Endometrial microvascular endothelial cells (primary cell): ENCODE data around the gene KRT31. TPM values are rescaled to one million over a fixed set of nuclear protein-coding genes. Genes with fewer than 3 reads are reported as not detected.
"Not testable (repeated sequence)": the region's sequence is repeated elsewhere in the genome, so short reads cannot be mapped to it uniquely, and the experiment has no call there.

Source experiments
- in situ Hi-C: cut with HindIII; loops from 2 replicates; pipeline ENCODE4 v1.10.0; 2017; ENCODE audit warnings: low sequenced_read_pairs, low pct_unique_long_range_greater_than_20kb; ENCODE audit errors: inconsistent ontology term
- total RNA-seq: library from RNA; depleted of rRNA; stranded (reverse); fragments of >200 nt; gene quantifications from one replicate; pipeline ENCODE4 v1.2.3, GENCODE V29; 2015; ENCODE audit errors: inconsistent ontology term

The KRT31 gene
- total RNA-seq: not detected

- in situ Hi-C loops: no loop called here
These were observed at the start of gene KRT31 for GRCh38 chr17:41396996-41397660. Gene KRT31 (minus strand): TSS chr17:41397608. CDS start chr17:41397539, 69 bp downstream.

GRCh38 chr17:41446806-41447205 lies 49.4 kb upstream of the KRT31 start:
- in situ Hi-C loops: no loop called here

DNA sequence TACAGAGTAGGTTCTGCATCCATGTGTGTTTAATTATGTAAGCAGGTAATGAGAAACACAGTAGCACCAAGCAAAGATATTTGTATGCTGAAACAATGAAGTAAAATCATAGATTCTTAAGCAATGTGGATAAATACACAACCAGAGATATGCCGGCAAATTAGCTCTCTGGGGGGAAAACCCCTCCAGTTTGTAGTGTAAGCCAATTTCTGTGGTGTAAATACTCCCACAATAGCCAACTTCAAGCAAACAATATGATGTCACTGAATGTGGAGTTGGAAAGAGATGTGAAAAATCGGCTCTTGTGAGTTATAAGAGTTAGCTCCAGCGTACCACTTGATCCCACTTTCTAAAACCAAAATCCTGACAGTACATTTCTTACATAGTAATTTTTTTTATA lies 47.2 kb upstream of the KRT31 start:
- in situ Hi-C loops: no loop called here

DNA sequence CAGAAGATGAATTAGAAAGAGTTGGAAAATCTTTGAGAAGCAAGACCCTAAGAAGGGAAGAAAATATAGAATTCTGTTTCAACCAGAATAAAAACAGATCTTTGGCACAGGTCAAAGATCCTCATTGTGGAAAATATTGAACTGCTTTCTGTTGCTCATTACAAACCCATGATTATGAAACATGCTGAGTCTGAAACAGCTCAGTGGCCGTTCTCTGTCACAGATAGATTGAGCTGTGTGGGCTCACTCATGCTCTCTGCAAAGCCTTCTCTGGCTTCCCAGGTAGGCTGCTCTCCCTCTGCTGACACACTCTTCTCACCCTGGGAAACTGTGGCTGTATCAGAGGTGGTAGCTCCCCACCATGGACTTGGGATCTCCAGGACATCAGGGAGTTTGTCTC lies 46.8 kb upstream of the KRT31 start:
- in situ Hi-C loops: no loop called here

GRCh38 chr17:41442739-41443138 lies 45.3 kb upstream of the KRT31 start:
- in situ Hi-C loops: no loop called here

DNA sequence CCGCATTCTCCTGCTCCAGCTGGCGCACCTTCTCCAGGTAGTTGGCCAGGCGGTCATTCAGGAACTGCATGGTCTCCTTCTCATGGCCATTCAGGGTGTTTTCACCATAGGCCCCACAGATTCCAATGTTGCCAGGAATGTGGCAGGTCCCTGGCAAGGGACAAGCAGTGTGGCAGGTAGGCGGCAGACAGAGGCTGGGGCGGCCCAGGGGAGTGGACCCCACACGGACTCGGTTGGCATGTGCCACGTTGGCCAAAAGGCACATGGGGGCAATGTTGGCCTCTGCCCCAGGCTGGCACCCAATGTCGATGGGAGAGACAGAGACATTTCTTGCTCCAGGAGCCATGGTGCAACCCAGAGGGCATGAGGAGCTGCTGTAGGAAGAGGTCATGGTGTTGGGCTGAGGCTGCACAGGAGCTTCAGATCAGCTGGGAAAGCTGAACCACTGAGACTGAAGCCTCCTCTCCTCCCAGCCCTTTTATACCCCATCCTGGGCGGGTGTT lies 43.2 kb upstream of the KRT31 start, which contains the start of gene KRT38:
Gene KRT38 (minus strand): TSS at position 453 of the 503 bp plus-strand sequence. CDS start 62 bp downstream, at position 391.
- in situ Hi-C loops: no loop called here

DNA sequence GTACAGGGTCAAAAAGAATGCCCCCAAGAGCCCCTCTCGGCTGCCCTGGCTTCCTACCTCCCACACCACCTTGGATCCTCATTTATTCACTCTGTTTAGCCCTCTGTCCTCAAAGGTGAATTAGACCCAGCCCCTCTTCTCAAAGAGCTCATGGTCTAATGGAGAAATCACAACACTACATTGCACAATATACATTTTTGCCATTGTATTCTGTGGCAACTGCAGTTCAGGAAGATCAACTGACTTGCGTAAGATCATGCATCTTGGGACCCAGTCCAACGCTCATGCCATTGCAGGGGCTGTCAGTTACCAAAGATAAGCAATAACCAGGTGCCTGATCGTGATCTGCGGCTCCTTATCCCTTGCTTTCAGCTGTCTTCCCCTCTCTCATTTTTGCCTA lies 42.0 kb upstream of the KRT31 start:
- in situ Hi-C loops: no loop called here

GRCh38 chr17:41437769-41438168 lies 40.4 kb upstream of the KRT31 start:
- in situ Hi-C loops: no loop called here

- in situ Hi-C loops: no loop called here
These were observed 39.8 kb upstream of the KRT31 start for GRCh38 chr17:41437254-41437653.

DNA sequence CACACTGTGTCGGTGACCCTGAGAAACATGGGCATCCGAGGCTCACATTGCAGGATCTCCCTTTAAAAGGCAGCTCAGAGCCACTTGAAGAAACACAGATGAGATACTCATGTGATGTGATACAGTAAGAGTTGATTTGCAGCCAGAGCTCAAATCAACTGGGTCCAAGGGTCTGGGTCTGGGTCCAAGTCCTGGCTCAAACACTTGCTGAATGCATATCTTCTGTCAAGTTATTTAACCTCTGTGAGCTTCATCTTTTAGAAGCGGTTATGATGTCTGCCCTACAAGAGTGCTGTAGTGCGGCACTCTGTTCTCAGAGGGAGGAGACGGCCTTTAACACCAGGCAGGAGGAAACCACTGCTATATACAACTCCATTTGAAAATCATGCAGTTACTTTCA lies 37.0 kb upstream of the KRT31 start:
- in situ Hi-C loops: no loop called here

GRCh38 chr17:41434005-41434404 lies 36.6 kb upstream of the KRT31 start:
- in situ Hi-C loops: no loop called here

- in situ Hi-C loops: no loop called here
These were observed 36.2 kb upstream of the KRT31 start for GRCh38 chr17:41433586-41433985.

DNA sequence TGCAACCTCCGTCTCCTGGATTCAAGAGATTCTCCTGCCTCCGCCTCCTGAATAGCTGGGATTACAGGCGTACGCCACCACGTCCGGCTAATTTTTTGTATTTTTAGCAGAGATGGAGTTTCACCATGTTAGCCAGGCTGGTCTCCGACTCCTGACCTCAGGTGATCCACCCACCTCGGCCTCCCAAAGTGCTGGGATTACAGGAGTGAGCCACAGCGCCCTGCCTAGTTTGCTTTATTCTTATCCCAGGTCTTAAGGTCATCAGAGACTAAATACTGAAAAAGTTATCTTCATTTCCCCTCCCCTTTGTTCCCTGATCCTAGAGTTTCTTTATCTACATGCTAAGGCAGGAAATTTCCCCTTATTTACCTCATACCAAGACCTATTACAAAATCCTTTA lies 33.0 kb upstream of the KRT31 start:
- in situ Hi-C loops: not testable (repeated sequence)

DNA sequence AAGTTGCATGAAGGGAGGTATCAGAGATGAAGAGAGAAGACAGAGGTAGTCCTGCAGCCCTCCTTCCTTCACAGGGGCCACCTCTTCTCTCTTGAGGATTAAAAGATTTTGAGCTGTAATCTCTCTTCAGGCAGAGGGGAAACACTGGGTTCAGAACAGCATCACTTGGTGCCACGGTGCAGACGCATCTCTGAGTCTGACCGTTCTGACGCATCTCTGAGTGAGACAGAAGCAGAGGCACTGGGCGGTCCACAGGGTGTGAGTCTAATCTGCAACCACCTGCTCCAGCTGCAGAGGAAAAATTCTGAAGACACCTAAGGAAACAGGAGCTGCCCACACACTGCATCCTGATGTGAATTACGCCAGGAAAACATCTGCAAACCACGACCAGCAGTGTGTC lies 32.3 kb upstream of the KRT31 start:
- in situ Hi-C loops: no loop called here

GRCh38 chr17:41428591-41429291 lies 31.3 kb upstream of the KRT31 start:
- in situ Hi-C loops: no loop called here

DNA sequence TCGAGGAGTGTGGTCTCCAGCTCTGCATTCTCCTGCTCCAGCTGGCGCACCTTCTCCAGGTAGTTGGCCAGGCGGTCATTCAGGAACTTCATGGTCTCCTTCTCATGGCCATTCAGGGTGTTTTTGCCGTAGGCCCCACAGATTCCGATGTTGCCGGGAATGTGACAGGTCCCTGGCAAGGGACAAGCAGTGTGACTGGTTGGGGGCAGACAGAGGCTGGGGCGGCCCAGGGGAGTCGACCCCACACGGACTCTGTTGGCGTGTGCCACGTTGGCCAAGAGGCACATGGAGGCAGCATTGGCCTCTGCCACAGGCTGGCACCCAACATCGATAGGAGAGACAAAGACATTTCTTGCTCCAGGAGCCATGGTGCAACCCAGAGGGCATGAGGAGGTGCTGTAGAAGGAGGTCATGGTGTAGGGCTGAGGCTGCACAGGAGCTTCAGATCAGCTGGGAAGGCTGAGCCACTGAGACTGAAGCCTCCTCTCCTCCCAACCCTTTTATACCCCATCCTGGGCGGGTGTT lies 26.8 kb upstream of the KRT31 start, which contains the start of gene KRT37:
Gene KRT37 (minus strand): TSS at position 475 of the 525 bp plus-strand sequence. CDS start 62 bp downstream, at position 413.
- in situ Hi-C loops: no loop called here

DNA sequence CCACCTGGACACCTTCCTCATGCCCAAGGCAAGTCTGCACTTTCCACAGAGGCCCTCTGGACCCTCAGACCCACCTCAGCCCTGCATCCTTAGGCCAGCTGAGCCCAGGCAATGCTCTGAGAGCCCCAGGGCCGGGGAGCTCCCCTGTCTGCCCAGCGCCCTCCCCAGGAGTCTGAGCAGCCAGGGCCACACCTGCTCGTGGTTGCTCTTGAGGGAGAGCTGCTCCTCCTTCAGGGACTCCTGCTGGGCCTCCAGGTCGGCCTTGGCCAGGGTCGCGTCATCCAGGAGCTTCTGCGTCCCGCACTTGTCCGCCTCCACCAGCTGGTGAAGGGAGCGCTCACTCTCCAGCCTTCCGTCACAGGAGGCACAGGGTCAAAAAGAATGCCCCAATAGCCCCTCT lies 25.2 kb upstream of the KRT31 start:
- in situ Hi-C loops: not testable (repeated sequence)

- in situ Hi-C loops: no loop called here
These were observed 24.2 kb upstream of the KRT31 start for GRCh38 chr17:41421617-41422016.

DNA sequence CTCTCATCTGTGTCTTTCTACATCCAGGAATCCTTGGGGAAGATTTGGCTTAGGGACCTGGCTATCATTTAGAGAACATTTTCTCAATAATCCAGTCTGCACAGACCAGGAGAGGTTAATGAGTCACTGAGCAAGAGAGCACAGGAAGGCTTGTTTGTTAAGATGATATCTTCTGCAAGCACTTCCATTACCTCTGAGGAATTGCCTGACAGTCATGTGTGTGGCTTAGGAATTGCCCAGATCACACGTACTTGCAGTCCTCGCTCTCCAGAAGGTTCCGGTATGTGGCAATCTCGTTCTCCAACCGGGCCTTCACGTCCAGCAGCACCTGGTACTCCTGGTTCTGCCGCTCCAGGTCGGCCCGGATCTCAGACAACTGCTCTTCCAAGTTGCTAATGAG lies 23.7 kb upstream of the KRT31 start:
- in situ Hi-C loops: no loop called here

DNA sequence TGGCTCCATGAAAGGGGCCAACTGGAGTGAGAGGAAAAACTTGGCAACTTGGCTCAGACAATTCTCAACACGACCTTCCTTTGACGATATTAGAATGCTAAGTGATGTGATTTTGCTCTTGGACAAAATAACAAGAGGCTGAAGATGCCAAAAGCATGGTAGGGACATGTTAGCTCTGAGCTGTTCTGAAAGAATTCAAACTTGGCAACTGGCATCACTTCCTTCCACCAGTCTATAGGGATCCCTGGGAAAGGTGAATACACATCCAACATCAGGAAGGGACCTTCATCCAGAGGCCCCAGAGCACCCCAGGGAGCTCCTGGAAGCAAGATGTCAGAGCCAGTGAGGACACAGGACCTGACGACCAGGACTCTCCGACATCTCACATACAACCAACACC lies 22.7 kb upstream of the KRT31 start:
- in situ Hi-C loops: no loop called here
